SHP77 treated with DMSO at 0.1 percent for 48 hours (cell line): ENCODE measurements around the gene DDX10.

Experiments used
- DNase-seq: peaks from one replicate; lab custom pipeline; 2025; lab: John Stamatoyannopoulos, UW

The DDX10 gene

GRCh38 chr11:108983636-108984420 lies 319.0 kb downstream of the DDX10 start:
- DNase-seq, result no peak

- no peak for DNase-seq
Measured at GRCh38 chr11:108984523-108984922, 319.7 kb downstream of the DDX10 start.

GRCh38 chr11:108985236-108985944 lies 320.5 kb downstream of the DDX10 start:
- DNase-seq, result no peak

- DNase-seq, result no peak
Measured at GRCh38 chr11:108985945-108986279, 321.0 kb downstream of the DDX10 start.
